ENCODE results near the gene WDR64. TPM values are rescaled to one million over a fixed set of nuclear protein-coding genes. Genes with fewer than 3 reads are reported as not detected.

Gene WDR64
- total and polyA plus RNA-seq, 2 experiments from 2014 or later = not detected

- TF ChIP-seq POLR2AphosphoS5 (IDR thresholded peaks at IDR 0.05; ENCODE audit: low read depth) = no peak
- TF ChIP-seq, protein P1, sequence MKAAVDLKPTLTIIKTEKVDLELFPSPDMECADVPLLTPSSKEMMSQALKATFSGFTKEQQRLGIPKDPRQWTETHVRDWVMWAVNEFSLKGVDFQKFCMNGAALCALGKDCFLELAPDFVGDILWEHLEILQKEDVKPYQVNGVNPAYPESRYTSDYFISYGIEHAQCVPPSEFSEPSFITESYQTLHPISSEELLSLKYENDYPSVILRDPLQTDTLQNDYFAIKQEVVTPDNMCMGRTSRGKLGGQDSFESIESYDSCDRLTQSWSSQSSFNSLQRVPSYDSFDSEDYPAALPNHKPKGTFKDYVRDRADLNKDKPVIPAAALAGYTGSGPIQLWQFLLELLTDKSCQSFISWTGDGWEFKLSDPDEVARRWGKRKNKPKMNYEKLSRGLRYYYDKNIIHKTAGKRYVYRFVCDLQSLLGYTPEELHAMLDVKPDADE (IDR thresholded peaks at IDR 0.05) = no peak
- no peak for TF ChIP-seq EZH2phosphoT487 (IDR thresholded peaks at IDR 0.05; ENCODE audit: unreplicated experiment)
- TF ChIP-seq STAT1 (IDR thresholded peaks at IDR 0.05; ENCODE audit: unreplicated experiment) = no peak
- TF ChIP-seq ZNF331 (CRISPR knock-in tag; IDR thresholded peaks at IDR 0.05; ENCODE audit: low read depth) = no peak
- TF ChIP-seq, protein P2, sequence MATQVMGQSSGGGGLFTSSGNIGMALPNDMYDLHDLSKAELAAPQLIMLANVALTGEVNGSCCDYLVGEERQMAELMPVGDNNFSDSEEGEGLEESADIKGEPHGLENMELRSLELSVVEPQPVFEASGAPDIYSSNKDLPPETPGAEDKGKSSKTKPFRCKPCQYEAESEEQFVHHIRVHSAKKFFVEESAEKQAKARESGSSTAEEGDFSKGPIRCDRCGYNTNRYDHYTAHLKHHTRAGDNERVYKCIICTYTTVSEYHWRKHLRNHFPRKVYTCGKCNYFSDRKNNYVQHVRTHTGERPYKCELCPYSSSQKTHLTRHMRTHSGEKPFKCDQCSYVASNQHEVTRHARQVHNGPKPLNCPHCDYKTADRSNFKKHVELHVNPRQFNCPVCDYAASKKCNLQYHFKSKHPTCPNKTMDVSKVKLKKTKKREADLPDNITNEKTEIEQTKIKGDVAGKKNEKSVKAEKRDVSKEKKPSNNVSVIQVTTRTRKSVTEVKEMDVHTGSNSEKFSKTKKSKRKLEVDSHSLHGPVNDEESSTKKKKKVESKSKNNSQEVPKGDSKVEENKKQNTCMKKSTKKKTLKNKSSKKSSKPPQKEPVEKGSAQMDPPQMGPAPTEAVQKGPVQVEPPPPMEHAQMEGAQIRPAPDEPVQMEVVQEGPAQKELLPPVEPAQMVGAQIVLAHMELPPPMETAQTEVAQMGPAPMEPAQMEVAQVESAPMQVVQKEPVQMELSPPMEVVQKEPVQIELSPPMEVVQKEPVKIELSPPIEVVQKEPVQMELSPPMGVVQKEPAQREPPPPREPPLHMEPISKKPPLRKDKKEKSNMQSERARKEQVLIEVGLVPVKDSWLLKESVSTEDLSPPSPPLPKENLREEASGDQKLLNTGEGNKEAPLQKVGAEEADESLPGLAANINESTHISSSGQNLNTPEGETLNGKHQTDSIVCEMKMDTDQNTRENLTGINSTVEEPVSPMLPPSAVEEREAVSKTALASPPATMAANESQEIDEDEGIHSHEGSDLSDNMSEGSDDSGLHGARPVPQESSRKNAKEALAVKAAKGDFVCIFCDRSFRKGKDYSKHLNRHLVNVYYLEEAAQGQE (IDR thresholded peaks at IDR 0.05; ENCODE audit: unreplicated experiment) = no peak
Observed at GRCh38 chr1:241603731-241604245, 48.3 kb upstream of the WDR64 start (continued).

GRCh38 chr1:241605146-241605805 is 46.8 kb upstream of the WDR64 start:
- Mint-ChIP-seq H3K27ac (no peak overlapping the region), H3K4me3 (no peak overlapping the region), H3K36me3 (ENCODE audit: low read depth) (no peaks in the 10 kb centered on the region), H3K27me3 (ENCODE audit: insufficient read depth, low read depth, poor library complexity) (peaks cover 6% of the 10 kb centered on the region), H3K9me3 (no peaks in the 10 kb centered on the region), H3K4me1 (no peaks in the 10 kb centered on the region)
- Histone ChIP-seq H3K4me3 (no peak overlapping the region), H3K4me2 (no peak overlapping the region), H4K20me1 (replicated peaks; ENCODE audit: insufficient read depth) (no peaks in the 10 kb centered on the region), H3K27ac (ENCODE audit: low read depth) (no peak overlapping the region), H3K79me2 (replicated peaks; ENCODE audit: insufficient read depth) (no peaks in the 10 kb centered on the region), H3K4me1 (ENCODE audit: insufficient read depth) (no peaks in the 10 kb centered on the region), H3K27me3 (ENCODE audit: insufficient read depth) (no peaks in the 10 kb centered on the region), H2AFZ (no peak overlapping the region), H3K36me3 (ENCODE audit: insufficient read depth) (no peaks in the 10 kb centered on the region; the same call in 1 of the 2 replicates), H3K9me2 (ENCODE audit: insufficient read depth) (no peaks in the 10 kb centered on the region), H3F3A (replicated peaks; ENCODE audit: low read depth) (no peaks in the 10 kb centered on the region)
- DNase-seq (ENCODE audit: low spot score) = peak; percentile 59
- TF ChIP-seq CTCF (conservative IDR thresholded peaks at IDR 0.05; ENCODE audit: low read depth in 2 of 2) = peak; percentile 64 to 73
- TF ChIP-seq CREB1 (CRISPR knock-in tag; IDR thresholded peaks at IDR 0.05; ENCODE audit: low read depth) = no peak
- ATAC-seq = peak; percentile 92
